Karpas-422 (cell line): ENCODE results near the gene SPART. TPM values are rescaled to one million over a fixed set of nuclear protein-coding genes. Genes with fewer than 3 reads are reported as not detected.

Source experiments
- DNase-seq: peaks from one replicate; pipeline ENCODE4 v3.0.0-alpha.2; 2015
- H2AFZ ChIP-seq: fragments of 200-600 bp; sonication (generic); 2 replicates; pipeline ENCODE4 v1.6.1; 2014; ENCODE audit warnings: antibody characterized with exemption, low read length, mixed read lengths
- H3K27ac ChIP-seq: fragments of 200-600 bp; sonication (generic); 2 replicates; pipeline ENCODE4 v1.5.1; 2014; ENCODE audit warnings: mild to moderate bottlenecking, low read length, moderate library complexity
- H3K27me3 ChIP-seq: fragments of 200-600 bp; sonication (generic); 2 replicates; pipeline ENCODE4 v1.6.1; 2014; ENCODE audit warnings: low read length, mixed read lengths
- H3K36me3 ChIP-seq: fragments of 200-600 bp; sonication (generic); 2 replicates; pipeline ENCODE4 v1.6.1; 2014; ENCODE audit warnings: low read length, mixed read lengths; ENCODE audit not compliant: insufficient read depth
- H3K4me1 ChIP-seq: fragments of 200-600 bp; sonication (generic); 2 replicates; pipeline ENCODE4 v1.6.1; 2014; ENCODE audit warnings: mild to moderate bottlenecking, low read length, mixed read lengths
- H3K4me2 ChIP-seq: fragments of 200-600 bp; sonication (generic); 2 replicates; pipeline ENCODE4 v1.6.1; 2014; ENCODE audit warnings: low read length, low read depth, mild to moderate bottlenecking; ENCODE audit not compliant: poor library complexity, severe bottlenecking
- H3K4me3 ChIP-seq: fragments of 200-600 bp; sonication (generic); 2 replicates; pipeline ENCODE4 v1.5.1; 2014; ENCODE audit warnings: mild to moderate bottlenecking, antibody characterized with exemption, low read length, mixed read lengths
- H3K79me2 ChIP-seq: fragments of 200-600 bp; sonication (generic); 2 replicates; pipeline ENCODE4 v1.6.1; 2014; ENCODE audit warnings: mild to moderate bottlenecking, low read length, mixed read lengths
- H3K9ac ChIP-seq: fragments of 200-600 bp; sonication (generic); 2 replicates; pipeline ENCODE4 v1.6.0; 2014; ENCODE audit warnings: low read length
- H3K9me2 ChIP-seq: fragments of 200-600 bp; sonication (generic), shearing (Covaris generic); replicated peaks from 2 replicates; pipeline ENCODE4 v1.6.0; 2014; ENCODE audit warnings: mild to moderate bottlenecking, low read length, moderate library complexity; ENCODE audit not compliant: insufficient read depth
- H3K9me3 ChIP-seq: fragments of 300-700, 200-600 bp; sonication (generic); 2 replicates; pipeline ENCODE4 v1.6.1; 2014; ENCODE audit warnings: low read length, mixed read lengths
- H4K20me1 ChIP-seq: fragments of 200-600 bp; sonication (generic); 2 replicates; pipeline ENCODE4 v1.6.1; 2014; ENCODE audit warnings: mild to moderate bottlenecking, antibody characterized with exemption, low read length, low read depth; ENCODE audit not compliant: insufficient read depth
- total RNA-seq: library from RNA; depleted of rRNA; stranded (reverse); fragments of >200 nt; shearing (Covaris generic); gene quantifications from 2 replicates; pipeline ENCODE4 v1.2.3, GENCODE V29; 2014; ENCODE audit warnings: low replicate concordance

The SPART gene
- total RNA-seq, 1 experiment from 2014 or later = not detected

DNA sequence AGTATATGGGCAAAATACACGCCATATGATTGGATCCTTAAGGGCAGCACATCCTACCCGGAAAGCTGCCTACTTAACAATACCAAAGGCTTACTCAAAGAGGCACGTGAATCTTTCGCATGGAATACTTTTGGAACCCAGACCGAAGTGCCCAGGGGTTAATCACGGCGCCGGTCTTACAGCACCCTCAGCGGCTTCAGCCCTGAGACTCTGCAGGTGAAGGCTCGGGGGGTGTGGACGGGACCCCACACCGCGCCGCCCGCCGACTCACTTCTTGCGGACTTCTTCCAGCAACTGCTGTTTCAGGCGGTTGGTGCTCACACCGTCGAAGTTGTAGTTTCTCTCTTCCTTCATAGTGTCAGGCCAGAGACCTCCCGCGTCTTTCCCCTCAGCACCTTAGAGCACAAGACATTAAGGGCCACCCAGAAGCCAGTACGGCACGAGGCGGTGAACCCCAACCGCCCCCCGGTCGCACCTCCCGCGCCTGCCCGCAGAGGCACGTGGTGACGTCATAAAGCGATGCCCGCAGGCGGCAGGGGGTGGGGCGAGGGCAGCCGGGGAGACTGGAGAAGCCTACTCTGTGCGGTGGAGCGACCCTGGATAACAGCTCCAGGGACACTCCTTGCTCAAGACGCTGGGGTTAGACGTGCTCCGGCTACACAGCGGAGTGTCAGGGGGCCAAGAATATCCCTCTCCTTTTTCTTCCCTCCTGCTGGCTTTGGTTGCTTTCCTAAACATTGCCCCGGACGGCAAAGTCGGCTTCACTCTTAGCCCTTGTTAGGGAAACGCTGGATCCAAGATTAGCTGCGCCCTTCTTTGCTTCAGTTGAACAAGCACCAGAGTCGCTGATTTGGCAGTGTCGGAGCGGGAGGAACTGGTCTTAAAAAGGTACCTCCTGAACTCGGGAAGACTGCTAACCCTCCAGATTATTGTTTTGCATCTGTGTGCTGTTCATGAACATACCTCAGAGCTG is 48.5 kb downstream of the SPART start, which contains the start of gene CCDC169:
CCDC169 (minus strand) TSS at position 449 of the 973 bp plus-strand sequence; CDS start at position 354, 95 bp downstream.
- Histone ChIP-seq H3K9me3 (no peaks in the 10 kb centered on the region), H3K4me1 (no peaks in the 10 kb centered on the region), H3K4me2 (no peak within 1 kb of the TSS), H3K4me3 (no peak within 1 kb of the TSS), H2AFZ (no peak within 1 kb of the TSS), H3K9me2 (no peaks in the 10 kb centered on the region), H3K9ac (no peak within 1 kb of the TSS), H3K27me3 (no peaks in the 10 kb centered on the region), H4K20me1 (no peaks in the 10 kb centered on the region), H3K79me2 (no peaks in the 10 kb centered on the region), H3K27ac (no peak within 1 kb of the TSS), H3K36me3 (no peaks in the 10 kb centered on the region)
- DNase-seq = no peak

DNA sequence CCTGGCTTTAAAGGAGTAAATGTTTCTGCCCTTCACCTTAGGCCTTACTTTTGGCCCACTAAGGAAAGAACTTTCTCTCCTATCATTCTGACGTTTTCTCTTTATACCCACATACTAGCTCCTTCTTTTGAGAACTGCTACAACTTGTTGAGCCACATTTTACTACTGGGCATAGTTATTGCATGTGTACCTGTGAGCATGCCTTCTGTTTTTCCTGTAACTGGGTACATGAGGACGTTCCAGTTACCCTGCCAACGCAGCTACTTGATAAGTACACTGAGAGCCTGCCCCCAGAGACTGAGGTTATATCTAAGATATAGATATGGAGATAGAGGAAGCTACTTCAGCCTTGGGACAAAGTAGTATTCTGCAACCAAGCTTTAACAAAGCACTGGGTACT is 52.1 kb downstream of the SPART start:
- Histone ChIP-seq H3K4me3 (no peak overlapping the region), H3K4me1 (no peaks in the 10 kb centered on the region), H2AFZ (no peak overlapping the region), H3K36me3 (no peaks in the 10 kb centered on the region), H3K9me2 (no peaks in the 10 kb centered on the region), H3K9ac (no peak overlapping the region), H4K20me1 (no peaks in the 10 kb centered on the region), H3K27ac (no peak overlapping the region), H3K79me2 (no peaks in the 10 kb centered on the region), H3K27me3 (no peaks in the 10 kb centered on the region), H3K9me3 (peaks cover 5% of the 10 kb centered on the region; the same call in 1 of the 2 replicates), H3K4me2 (no peak overlapping the region)
- DNase-seq = no peak

DNA sequence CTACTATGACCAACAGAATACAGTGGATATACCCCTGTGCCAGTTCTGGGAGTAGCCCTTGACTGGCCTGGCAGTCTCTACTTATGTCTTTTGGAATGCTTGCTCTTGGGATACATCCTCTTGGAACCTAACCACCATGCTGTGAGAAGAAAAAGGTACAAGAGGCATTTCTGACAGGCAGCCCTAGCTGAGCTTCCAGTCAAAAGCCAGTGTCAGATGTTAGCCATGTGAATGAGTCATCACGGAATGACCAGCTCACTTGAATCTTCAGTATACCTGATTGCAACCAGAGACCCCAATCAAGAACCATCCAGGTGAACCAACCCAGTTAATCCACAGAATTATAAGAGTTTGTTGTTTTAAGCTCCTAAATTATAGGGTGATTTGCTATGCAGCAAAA is 52.7 kb downstream of the SPART start:
- Histone ChIP-seq H3K4me3 (no peak overlapping the region), H3K79me2 (no peaks in the 10 kb centered on the region), H3K27me3 (no peaks in the 10 kb centered on the region), H4K20me1 (no peaks in the 10 kb centered on the region), H3K4me2 (no peak overlapping the region), H3K9me2 (no peaks in the 10 kb centered on the region), H3K9ac (no peak overlapping the region), H3K9me3 (peaks cover 5% of the 10 kb centered on the region; the same call in 1 of the 2 replicates), H3K36me3 (no peaks in the 10 kb centered on the region), H3K27ac (no peak overlapping the region), H2AFZ (no peak overlapping the region), H3K4me1 (no peaks in the 10 kb centered on the region)
- DNase-seq = no peak

- no peak for DNase-seq
- Histone ChIP-seq H3K27ac (no peak overlapping the region), H3K79me2 (no peaks in the 10 kb centered on the region), H3K36me3 (no peaks in the 10 kb centered on the region), H3K27me3 (no peaks in the 10 kb centered on the region), H3K4me3 (no peak overlapping the region), H3K4me1 (no peaks in the 10 kb centered on the region), H4K20me1 (no peaks in the 10 kb centered on the region), H2AFZ (no peak overlapping the region), H3K4me2 (no peak overlapping the region), H3K9ac (no peak overlapping the region), H3K9me3 (peaks cover 5% of the 10 kb centered on the region; the same call in 1 of the 2 replicates), H3K9me2 (no peaks in the 10 kb centered on the region)
These were observed 57.3 kb downstream of the SPART start for GRCh38 chr13:36288794-36289391.

GRCh38 chr13:36286006-36286405 is 60.2 kb downstream of the SPART start:
- no peak overlapping the region for H3K4me3 ChIP-seq
- H3K36me3 ChIP-seq = no peaks in the 10 kb centered on the region
- no peak overlapping the region for H3K27ac ChIP-seq
- H3K9ac ChIP-seq = no peak overlapping the region
- H2AFZ ChIP-seq = no peak overlapping the region
- no peaks in the 10 kb centered on the region for H3K4me1 ChIP-seq
- no peaks in the 10 kb centered on the region for H3K27me3 ChIP-seq
- H3K9me2 ChIP-seq = no peaks in the 10 kb centered on the region
- H3K4me2 ChIP-seq = no peak overlapping the region
- no peaks in the 10 kb centered on the region for H3K79me2 ChIP-seq
- peaks cover 5% of the 10 kb centered on the region; the same call in 1 of the 2 replicates for H3K9me3 ChIP-seq
- no peaks in the 10 kb centered on the region for H4K20me1 ChIP-seq
- DNase-seq = no peak

DNA sequence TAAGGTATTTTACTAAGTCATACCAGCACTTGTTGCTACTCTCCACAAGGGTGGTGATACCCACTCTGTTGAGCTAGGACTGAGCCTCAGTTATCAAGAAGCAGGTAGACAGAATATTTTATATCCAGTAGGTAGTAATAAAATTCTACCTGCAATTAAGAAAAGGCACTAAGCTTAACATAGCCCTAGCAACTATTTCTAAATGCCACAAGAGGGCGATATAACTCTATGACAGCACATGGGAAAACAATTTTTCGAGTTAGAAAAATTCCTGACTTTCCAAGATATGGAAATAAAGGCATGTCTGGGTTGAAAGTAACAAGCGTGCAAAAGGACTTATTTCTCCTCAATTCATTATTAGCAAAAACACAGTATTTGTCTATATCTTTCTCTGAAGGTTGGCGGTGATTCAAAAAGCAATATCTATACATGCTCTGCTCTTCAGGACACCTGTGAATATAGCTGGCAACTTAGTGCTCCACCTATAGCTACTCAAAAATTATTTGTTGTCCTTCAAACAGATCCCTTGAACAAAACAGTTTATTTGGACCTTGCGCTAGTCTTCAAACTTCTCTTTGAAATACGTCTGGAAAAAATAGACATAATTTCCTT is 63.3 kb downstream of the SPART start:
- Histone ChIP-seq H3K79me2 (no peaks in the 10 kb centered on the region), H3K4me3 (no peak overlapping the region), H3K9ac (no peak overlapping the region), H3K27ac (no peak overlapping the region), H2AFZ (no peak overlapping the region), H3K4me2 (no peak overlapping the region), H3K4me1 (no peaks in the 10 kb centered on the region), H3K27me3 (0 out of 2 replicates have a peak, but pooled peaks cover 2% of the 10 kb centered on the region), H4K20me1 (no peaks in the 10 kb centered on the region), H3K9me2 (no peaks in the 10 kb centered on the region), H3K9me3 (no peaks in the 10 kb centered on the region), H3K36me3 (no peaks in the 10 kb centered on the region)
- DNase-seq = peak; percentile 50

DNA sequence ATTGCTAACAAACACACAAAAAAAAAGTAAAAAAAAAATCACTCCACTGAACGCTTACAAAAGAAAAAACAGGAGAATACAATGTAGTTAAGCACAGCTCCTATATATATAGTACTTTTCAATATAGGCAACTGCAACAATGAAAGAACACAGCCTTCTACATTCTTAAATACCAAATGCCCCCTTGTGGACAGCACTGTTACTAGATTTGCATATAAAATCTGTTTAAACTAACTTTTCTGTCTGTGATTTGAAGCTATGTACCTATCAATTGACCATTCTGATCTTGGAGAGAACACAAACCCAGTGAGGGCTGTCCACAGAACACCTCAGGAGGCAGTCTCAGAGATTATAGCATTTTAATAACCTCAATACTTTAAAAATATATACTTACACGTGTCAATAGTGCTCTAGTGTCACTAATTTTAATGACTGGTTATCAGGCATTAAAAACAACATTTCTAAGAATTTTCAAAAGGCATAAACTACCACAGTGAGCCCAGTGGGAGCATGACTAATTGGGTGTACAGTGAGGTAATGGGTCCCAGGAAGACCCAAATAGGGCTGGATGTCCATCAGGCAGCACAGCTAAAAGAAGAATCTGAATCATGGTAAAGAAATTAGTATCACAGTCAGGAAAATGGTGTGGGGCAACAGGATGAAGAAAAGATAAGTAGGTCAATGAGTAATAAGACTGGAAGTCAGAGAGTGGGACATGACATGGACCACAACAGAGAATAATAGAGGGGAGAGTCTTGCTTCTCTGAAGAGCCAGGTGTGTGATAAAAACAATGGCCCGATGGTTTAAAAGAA is 70.8 kb downstream of the SPART start:
- H3K4me2 ChIP-seq = no peak overlapping the region
- H3K36me3 ChIP-seq = no peaks in the 10 kb centered on the region
- 0 out of 2 replicates have a peak, but pooled peaks cover 2% of the 10 kb centered on the region for H3K27me3 ChIP-seq
- no peak overlapping the region for H2AFZ ChIP-seq
- peak; percentile 81 for DNase-seq
- H3K9me3 ChIP-seq = no peaks in the 10 kb centered on the region
- no peak overlapping the region for H3K4me3 ChIP-seq
- H3K9me2 ChIP-seq = no peaks in the 10 kb centered on the region
- H3K27ac ChIP-seq = no peak overlapping the region
- no peak overlapping the region for H3K9ac ChIP-seq
- no peaks in the 10 kb centered on the region for H3K4me1 ChIP-seq
- no peaks in the 10 kb centered on the region for H3K79me2 ChIP-seq
- no peaks in the 10 kb centered on the region for H4K20me1 ChIP-seq
